ENCODE measurements around the gene SMAP1.

SMAP1 gene

DNA sequence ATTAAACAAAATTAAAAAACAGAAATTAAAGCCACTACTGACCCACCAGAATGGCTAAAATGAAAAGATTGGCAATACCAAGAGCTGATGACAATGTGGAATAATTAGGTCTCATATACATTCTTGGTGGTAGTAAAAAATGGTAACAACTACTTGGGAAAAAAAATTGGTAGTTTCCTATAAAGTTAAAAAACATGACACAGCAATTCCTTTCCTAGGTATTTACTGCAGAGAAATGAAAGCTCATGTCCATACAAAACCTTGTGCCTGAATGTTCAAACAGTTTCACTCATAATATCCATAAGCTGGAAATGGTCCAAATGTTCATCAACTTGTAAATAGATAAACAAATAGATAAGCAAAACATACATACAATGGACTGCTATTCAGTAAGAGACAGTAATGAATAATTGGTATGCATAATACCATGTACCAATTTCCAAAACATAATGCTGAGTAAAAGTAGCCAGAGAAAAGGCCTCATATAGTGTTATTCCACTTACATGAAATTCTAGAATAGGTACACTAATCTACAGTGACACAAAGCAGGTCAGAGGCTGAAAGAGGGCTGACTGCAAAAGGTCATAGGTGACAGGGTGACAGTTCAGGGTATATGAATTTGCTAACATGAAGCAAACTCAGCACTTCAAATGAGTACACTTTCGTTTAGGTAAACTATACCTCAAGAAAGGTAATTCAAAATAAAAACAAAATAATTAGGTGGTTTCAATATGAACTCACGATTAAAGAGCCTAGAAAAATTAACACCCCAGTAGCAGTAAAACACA, 236.2 kb downstream of the SMAP1 start:
- DNase-seq: no peak

DNA sequence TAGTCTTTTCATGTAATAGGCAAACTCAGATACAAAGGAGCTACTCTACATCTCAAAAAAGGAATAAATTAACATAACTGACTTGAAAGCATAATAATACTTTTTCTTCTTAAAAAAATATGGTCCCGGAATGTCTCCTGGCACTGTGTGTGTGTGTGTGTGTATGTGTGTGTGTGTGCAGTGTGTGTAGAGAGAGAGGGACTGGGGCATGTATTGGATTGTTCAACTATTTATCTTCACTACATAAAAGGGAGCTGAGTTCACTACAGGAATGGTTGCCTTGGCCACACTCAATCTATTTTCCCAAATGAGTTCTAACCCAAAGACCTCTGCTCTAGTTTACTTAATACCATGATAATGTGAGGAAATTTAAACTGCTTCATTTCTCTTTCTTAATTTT, 238.1 kb downstream of the SMAP1 start:
- DNase-seq: no peak

Measured in GF-D8 (cell line).